Pons (tissue), 1 donor: ENCODE data around the gene ATG5.
"Not testable (repeated sequence)": the region's sequence is repeated elsewhere in the genome, so short reads cannot be mapped to it uniquely, and the experiment has no call there.

ENCODE experiments used
- DNase-seq: peaks from one replicate; pipeline ENCODE4 v3.0.0-alpha.2; 2016; ENCODE audit warnings: low spot score

The ATG5 gene

GRCh38 chr6:106309766-106310373 is 15.7 kb downstream of the ATG5 start:
- no peak for DNase-seq

DNA sequence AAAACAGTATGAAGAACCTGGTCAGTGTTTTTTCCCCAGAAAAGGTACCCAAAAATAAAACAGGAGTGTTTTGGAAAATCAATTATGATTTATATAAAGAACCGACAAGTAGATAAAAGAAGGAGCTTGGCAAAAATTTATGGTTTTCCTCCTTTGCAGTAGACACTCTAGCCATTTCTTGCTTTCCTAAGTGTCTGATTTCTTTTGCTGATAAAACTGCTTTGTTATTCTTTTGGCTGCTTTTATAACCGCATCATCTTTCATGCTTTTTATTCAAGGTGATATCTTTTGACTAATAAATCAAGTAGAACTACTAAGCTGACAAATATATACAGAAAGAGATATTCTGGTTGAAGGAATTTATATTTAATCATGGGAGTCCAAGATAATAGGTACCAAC is 16.6 kb downstream of the ATG5 start:
- no peak for DNase-seq

- no peak for DNase-seq
These were observed 19.8 kb downstream of the ATG5 start for GRCh38 chr6:106305740-106306139.

- peak; percentile 59 for DNase-seq
These were observed 24.6 kb downstream of the ATG5 start for GRCh38 chr6:106300944-106301343.

DNA sequence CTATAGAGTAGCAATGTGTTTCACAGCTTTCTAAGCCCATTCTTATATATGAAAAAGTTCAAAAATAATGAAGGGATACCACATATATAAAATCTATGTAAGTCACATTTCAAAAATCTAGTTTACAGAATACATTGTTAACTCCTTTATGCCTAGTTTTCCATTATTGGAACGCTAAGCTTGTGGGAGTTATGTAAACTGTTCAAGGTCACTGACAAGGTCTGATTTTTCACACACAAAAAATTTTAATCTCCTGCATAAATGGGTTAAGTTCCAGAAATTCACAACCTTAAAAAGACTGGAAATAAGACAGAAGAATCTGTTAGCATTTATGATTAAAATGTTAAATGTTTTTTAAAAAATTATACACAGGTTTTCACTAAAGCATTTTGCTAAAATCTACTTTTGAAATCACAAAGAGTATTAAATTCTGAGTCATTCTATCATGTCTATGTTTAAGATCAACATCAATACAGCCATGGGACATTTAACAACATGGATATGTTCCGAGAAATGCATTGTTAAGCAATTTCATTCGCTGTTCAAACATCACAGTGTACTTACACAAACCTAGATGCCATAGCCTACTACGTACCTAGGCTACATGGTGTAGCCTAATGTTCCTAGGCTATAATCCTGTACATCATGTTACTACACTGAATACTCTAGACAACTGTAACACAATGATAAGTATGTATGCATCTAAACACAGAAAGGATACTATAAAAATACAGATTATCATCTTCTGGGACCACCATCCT is 25.4 kb downstream of the ATG5 start:
- DNase-seq = no peak

GRCh38 chr6:106293116-106293515 is 32.4 kb downstream of the ATG5 start:
- no peak for DNase-seq

GRCh38 chr6:106290954-106291353 is 34.6 kb downstream of the ATG5 start:
- no peak for DNase-seq

DNA sequence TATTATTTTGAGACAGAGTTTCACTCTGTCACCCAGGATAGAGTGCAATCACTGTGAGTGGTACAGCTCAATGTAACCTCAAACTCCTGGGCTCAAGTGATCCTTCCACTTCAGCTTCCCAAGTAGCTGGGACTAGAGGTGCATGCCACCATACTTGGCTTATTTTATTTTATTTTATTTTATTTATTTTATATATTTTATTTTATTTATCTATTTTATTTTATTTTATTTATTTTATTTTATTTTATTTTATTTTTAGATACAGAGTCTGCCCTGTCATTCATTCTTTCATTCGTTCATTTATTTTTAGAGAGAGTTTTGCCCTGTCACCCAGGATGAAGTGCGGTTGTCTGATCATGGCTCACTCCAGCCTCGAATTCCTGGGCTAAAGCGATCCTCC is 35.5 kb downstream of the ATG5 start:
- DNase-seq = no peak

GRCh38 chr6:106287215-106287614 is 38.3 kb downstream of the ATG5 start:
- DNase-seq = no peak

DNA sequence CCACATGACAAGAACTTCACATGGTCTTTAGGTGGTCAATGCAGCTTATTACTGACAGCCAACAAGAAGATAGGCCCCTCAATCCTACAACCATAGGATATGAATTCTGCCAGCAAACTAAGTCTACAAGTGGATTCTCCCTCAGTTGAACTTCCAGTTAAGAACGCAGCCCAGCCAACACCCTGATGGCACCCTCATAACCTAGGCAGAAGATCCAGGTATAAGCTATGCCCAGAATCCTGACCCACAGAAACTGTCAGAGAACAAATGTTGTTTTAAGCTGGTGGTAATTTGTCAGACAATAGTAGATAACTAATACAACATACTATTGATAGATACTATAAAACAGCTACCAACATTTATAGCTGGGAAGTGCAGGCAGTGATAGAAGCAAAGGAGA is 38.8 kb downstream of the ATG5 start:
- no peak for DNase-seq

DNA sequence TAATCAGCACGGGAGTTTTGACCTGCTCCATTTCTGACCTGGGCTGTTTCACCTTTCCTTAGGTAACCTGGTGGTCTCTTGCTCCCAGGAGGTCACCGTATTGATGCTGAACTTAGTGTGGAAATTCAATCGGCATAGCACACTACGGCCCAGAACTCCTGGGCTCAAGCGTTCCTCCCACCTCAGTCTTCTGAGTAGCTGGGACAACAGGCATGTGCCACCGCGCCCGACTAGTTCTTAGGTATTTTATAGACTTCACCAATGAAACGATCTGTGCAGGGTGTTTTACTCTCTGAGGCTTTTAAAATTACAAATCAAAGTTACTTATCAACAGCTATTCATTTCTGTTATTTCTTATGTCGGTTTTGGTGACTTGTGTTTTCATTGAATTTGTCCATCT is 42.1 kb downstream of the ATG5 start:
- DNase-seq = no peak

DNA sequence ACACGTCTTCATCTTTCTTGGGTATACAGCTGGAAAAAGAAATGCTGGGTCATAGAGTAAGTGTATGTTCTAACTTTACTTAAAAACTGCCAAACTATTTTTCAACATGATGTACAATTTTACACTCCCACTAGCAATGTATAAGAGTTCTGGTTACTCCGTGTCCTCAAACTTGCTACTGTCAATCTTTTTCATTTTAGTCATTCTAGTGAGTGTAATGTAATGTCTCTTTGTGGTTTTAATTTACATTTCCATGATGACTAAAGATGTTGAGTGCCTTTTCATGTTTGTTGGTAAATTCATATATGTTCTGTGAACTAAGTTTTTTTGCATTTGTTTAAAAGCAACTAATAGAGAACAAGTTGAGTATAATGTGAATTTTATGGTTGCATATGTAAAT is 43.9 kb downstream of the ATG5 start:
- no peak for DNase-seq

- no peak for DNase-seq
These were observed 44.5 kb downstream of the ATG5 start for GRCh38 chr6:106281088-106281487.

GRCh38 chr6:106279179-106279578 is 46.4 kb downstream of the ATG5 start:
- no peak for DNase-seq

DNA sequence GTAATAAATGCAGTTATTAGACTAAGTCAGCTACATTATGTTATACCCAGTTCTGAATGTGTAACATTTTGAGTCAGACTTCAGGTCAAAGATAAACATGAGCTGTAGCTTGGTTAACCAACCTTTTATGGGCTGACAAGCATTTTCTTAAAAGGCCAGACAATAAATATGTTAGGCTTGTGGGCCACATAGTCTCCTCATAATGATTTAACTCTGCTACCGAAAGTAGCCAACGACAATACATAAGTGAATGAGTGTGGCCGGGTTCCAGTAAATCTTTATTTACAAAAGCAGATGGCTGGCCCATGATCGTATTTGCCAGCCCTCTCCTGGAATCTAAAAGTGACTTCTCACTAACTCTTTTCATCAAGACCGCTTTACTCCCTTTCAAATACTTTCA is 49.9 kb downstream of the ATG5 start:
- DNase-seq = no peak

- no peak for DNase-seq
These were observed 52.5 kb downstream of the ATG5 start for GRCh38 chr6:106273087-106273486.

DNA sequence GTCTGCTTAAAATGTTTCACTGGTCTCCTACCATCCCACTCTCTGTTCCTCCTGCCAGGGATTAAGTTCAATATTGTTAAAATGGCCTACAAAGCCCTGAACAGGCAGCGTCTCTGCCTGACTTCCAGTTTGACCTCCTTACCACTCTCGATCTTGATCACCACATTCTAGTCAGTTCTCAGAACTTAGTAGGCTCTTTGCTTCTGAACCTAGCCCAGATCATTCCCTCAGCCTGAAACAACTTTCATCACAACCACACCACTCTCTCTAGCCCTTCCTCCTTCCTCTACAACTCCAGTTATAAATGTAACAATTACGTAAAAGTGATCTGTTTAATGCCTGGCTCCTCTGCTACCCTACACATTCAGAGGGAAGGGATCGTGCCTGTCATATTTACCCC is 53.3 kb downstream of the ATG5 start:
- no peak for DNase-seq

GRCh38 chr6:106270414-106270813 is 55.1 kb downstream of the ATG5 start:
- no peak for DNase-seq

DNA sequence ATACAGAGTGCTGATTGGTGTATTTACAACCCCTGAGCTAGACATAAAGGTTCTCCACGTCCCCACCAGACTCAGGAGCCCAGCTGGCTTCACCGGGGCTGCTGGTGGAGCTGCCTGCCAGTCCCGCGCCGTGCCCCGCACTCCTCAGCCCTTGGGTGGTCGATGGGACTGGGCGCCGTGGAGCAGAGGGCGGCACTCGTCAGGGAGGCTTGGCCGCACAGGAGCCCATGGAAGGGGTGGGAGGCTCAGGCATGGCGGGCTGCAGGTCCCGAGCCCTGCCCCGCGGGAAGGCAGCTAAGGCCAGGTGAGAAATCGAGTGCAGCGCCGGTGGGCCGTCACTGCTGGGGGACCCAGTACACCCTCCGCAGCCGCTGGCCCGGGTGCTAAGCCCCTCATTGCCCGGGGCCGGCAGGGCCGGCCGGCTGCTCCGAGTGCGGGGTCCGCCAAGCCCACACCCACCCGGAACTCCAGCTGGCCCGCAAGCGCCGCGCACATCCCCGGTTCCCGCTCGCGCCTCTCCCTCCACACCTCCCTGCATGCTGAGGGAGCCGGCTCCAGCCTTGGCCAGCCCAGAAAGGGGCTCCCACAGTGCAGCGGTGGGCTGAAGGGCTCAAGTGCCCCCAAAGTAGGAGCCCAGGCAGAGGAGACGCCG is 56.2 kb downstream of the ATG5 start:
- DNase-seq = not testable (repeated sequence)

DNA sequence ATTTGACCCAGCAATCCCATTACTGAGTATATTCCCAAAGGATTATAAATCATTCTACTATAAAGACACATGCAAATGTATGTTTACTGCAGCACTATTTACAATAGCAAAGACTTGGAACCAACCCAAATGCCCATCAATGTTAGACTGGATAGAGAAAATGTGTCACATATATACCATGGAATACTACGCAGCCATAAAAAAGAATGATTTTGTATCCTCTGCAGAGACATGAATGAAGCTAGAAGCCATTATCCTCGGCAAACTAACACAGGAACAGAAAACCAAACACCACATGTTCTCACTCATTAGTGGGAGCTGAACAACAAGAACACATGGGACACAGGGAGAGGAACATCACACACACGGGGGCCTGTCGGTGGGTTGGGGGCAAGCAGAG is 57.1 kb downstream of the ATG5 start:
- DNase-seq = not testable (repeated sequence)

DNA sequence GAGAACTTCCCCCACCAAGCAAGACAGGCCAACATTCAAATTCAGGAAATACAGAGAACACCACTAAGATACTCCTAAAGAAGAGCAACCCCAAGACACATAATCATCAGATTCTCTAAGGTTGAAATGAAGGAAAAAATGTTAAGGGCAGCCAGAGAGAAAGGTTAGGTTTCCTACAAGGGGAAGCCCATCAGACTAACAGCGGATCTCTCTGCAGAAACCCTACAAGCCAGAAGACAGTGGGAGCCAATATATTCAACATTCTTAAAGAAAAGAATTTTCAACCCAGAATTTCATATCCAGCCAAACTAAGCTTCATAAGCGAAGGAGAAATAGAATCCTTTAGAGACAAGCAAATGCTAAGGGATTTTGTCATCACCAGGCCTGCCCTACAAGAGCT is 61.1 kb downstream of the ATG5 start:
- not testable (repeated sequence) for DNase-seq

DNA sequence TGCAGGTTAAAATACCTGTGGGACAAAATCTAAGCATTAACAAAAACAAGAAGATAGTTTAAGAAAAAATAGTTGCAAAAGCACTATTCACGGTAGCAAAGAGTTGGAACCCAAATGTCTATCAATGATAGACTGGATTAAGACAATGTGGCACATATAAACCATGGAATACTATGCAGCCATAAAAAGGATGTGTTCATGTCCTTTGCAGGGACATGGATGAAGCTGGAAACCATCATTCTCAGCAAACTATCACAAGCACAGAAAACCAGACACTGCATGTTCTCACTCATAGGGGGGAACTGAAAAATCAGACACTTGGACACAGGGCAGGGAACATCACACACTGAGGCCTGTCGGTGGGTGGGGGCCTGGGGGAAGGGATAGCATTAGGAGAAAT is 65.8 kb downstream of the ATG5 start:
- not testable (repeated sequence) for DNase-seq

GRCh38 chr6:106258726-106259125 is 66.8 kb downstream of the ATG5 start:
- no peak for DNase-seq
